PC-9 (cell line): ENCODE data around the gene ANKFY1. TPM values are rescaled to one million over a fixed set of nuclear protein-coding genes. Genes with fewer than 3 reads are reported as not detected.

Experiments
- BruUV-seq: library from RNA; stranded (reverse); fragments of 400-500 nt; replicated peaks from 2 replicates; lab custom pipeline; 2021; lab: Mats Ljungman, UMichigan
- CTCF ChIA-PET: fragments of 300-600 bp; sonication (Branson Sonifier 250); formaldehyde crosslinking; loops from one replicate; lab custom pipeline; 2022; ENCODE audit warnings: antibody characterized with exemption; lab: Charles Lee
- POLR2A ChIA-PET: fragments of 300-600 bp; sonication (Branson Sonifier 250); formaldehyde crosslinking; loops from one replicate; lab custom pipeline; 2022; ENCODE audit warnings: antibody characterized with exemption; ENCODE audit not compliant: unreplicated experiment; lab: Charles Lee
- DNase-seq, 2 experiments: peaks; one replicate each; pipeline versions ENCODE4 v3.0.0 to v3.0.0-alpha.2; 2015 to 2022; ENCODE audit warnings: mixed read lengths in 1 of 2
- H2AFZ ChIP-seq: fragments of 200-600 bp; sonication (generic); 2 replicates; pipeline ENCODE4 v1.8.1; 2017; ENCODE audit warnings: antibody characterized with exemption
- H3F3A ChIP-seq: fragments of 200-600 bp; sonication (generic); 2 replicates; pipeline ENCODE4 v1.8.1; 2017; ENCODE audit warnings: antibody characterized with exemption, mild to moderate bottlenecking, low read depth; ENCODE audit not compliant: insufficient read depth
- H3K27ac ChIP-seq: fragments of 200-600 bp; sonication (generic); 2 replicates; pipeline ENCODE4 v1.6.1; 2016; ENCODE audit warnings: mixed run types
- H3K27me3 ChIP-seq: fragments of 200-600 bp; sonication (generic); 2 replicates; pipeline ENCODE4 v1.6.1; 2016; ENCODE audit warnings: low read depth, mixed run types; ENCODE audit not compliant: insufficient read depth
- H3K36me3 ChIP-seq: fragments of 200-600 bp; sonication (generic); 2 replicates; pipeline ENCODE4 v1.6.1; 2016; ENCODE audit warnings: low read depth, mixed run types
- H3K4me1 ChIP-seq: fragments of 200-600 bp; sonication (generic); replicated peaks from 2 replicates; pipeline ENCODE4 v1.6.1; 2016; ENCODE audit warnings: mixed run types; ENCODE audit not compliant: insufficient read depth
- H3K4me2 ChIP-seq: fragments of 200-600 bp; sonication (generic); 2 replicates; pipeline ENCODE4 v1.6.1; 2017; ENCODE audit warnings: mixed run types
- H3K4me3 ChIP-seq: fragments of 200-600 bp; sonication (generic); 2 replicates; pipeline ENCODE4 v1.6.1; 2016; ENCODE audit warnings: mixed run types
- H3K79me2 ChIP-seq: fragments of 200-600 bp; sonication (generic); 2 replicates; pipeline ENCODE4 v1.6.1; 2017; ENCODE audit warnings: low read depth, mixed run types
- H3K9me2 ChIP-seq: fragments of 200-600 bp; sonication (generic); 2 replicates; pipeline ENCODE4 v1.8.1; 2017; ENCODE audit warnings: mild to moderate bottlenecking; ENCODE audit not compliant: insufficient read depth
- H3K9me3 ChIP-seq: fragments of 200-600 bp; sonication (generic); 2 replicates; pipeline ENCODE4 v1.8.1; 2016; ENCODE audit warnings: low read depth; ENCODE audit not compliant: insufficient read depth
- H4K20me1 ChIP-seq: fragments of 200-600 bp; sonication (generic); 2 replicates; pipeline ENCODE4 v1.8.1; 2017; ENCODE audit not compliant: insufficient read depth
- EZH2 ChIP-seq: fragments of 200-600 bp; sonication (generic); IDR thresholded peaks from 2 replicates; pipeline ENCODE4 v1.8.0; 2017; ENCODE audit warnings: antibody characterized with exemption, low read depth
- intact Hi-C: fragments of 100-400 bp; cut with micrococcal nuclease; formaldehyde crosslinking; loops from one replicate; pipeline ENCODE4 v1.10.0; 2022; ENCODE audit not compliant: unreplicated experiment
- total RNA-seq: library from RNA; stranded (reverse); gene quantifications from 2 replicates; pipeline ENCODE4 v1.2.3, GENCODE V29; 2021
- TF ChIP-seq, protein P1 (sequence below): fragments of 200-600 bp; sonication (generic); conservative IDR thresholded peaks from 2 replicates; pipeline ENCODE4 v1.6.1; 2017; ENCODE audit warnings: mixed run types, antibody characterized with exemption, mild to moderate bottlenecking, moderate library complexity

ANKFY1 gene
- total RNA-seq, 1 experiment from 2014 or later: 63.9 TPM

GRCh38 chr17:4179071-4179470 is 84.7 kb downstream of the ANKFY1 start:
- CTCF ChIA-PET: no interaction called here
- POLR2A ChIA-PET: no interaction called here

DNA sequence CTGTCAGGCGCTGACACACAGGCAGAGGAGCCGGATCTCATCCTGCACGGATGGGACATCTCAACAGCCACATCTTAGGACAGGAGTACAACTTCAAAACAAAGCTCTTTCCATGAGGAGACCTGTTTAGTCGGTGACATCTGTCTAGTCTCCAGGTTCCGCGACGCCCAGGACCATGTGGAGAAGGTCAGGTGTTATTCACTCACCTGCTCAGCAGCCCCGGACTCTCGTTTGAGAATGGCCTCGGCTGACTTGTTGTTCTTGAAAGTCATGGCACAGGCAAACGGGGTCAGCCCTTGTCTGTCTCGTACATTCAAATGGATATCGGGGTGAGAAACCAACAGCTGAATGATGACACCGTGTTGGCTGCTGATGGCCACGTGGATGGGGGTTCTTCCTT is 85.1 kb downstream of the ANKFY1 start:
- CTCF ChIA-PET: no interaction called here

More at GRCh38 chr17:4179071-4179470, 84.7 kb downstream of the ANKFY1 start:
- Histone ChIP-seq H3K4me3 (no peak overlapping the region), H3K27me3 (no peaks in the 10 kb centered on the region), H3K9me2 (no peaks in the 10 kb centered on the region), H3K9me3 (no peaks in the 10 kb centered on the region), H3K36me3 (peaks cover 24% of the 10 kb centered on the region), H2AFZ (no peak overlapping the region), H3K79me2 (no peaks in the 10 kb centered on the region), H3K27ac (no peak overlapping the region), H3F3A (no peaks in the 10 kb centered on the region), H3K4me1 (no peaks in the 10 kb centered on the region), H3K4me2 (no peak overlapping the region), H4K20me1 (no peaks in the 10 kb centered on the region)
- no peak for DNase-seq
- intact Hi-C loops: no loop called here
- no TSS peak for BruUV-seq
- TF ChIP-seq, protein P1, sequence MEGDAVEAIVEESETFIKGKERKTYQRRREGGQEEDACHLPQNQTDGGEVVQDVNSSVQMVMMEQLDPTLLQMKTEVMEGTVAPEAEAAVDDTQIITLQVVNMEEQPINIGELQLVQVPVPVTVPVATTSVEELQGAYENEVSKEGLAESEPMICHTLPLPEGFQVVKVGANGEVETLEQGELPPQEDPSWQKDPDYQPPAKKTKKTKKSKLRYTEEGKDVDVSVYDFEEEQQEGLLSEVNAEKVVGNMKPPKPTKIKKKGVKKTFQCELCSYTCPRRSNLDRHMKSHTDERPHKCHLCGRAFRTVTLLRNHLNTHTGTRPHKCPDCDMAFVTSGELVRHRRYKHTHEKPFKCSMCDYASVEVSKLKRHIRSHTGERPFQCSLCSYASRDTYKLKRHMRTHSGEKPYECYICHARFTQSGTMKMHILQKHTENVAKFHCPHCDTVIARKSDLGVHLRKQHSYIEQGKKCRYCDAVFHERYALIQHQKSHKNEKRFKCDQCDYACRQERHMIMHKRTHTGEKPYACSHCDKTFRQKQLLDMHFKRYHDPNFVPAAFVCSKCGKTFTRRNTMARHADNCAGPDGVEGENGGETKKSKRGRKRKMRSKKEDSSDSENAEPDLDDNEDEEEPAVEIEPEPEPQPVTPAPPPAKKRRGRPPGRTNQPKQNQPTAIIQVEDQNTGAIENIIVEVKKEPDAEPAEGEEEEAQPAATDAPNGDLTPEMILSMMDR: no peak

GRCh38 chr17:4177806-4178205 is 86.0 kb downstream of the ANKFY1 start:
- H3K27ac ChIP-seq: no peak overlapping the region
- H3K4me2 ChIP-seq: no peak overlapping the region
- intact Hi-C loops: no loop called here
- no peaks in the 10 kb centered on the region for H3K9me2 ChIP-seq
- no peaks in the 10 kb centered on the region for H3K79me2 ChIP-seq
- no peaks in the 10 kb centered on the region for H3K9me3 ChIP-seq
- POLR2A ChIA-PET: no interaction called here
- no peaks in the 10 kb centered on the region for H3K4me1 ChIP-seq
- DNase-seq: no peak
- CTCF ChIA-PET: no interaction called here
- H3K36me3 ChIP-seq: peaks cover 13% of the 10 kb centered on the region
- no peak overlapping the region for H2AFZ ChIP-seq
- H3K27me3 ChIP-seq: no peaks in the 10 kb centered on the region
- no peaks in the 10 kb centered on the region for H4K20me1 ChIP-seq
- TF ChIP-seq, protein P1: no peak
- TF ChIP-seq EZH2: no peak
- no peaks in the 10 kb centered on the region for H3F3A ChIP-seq
- no TSS peak for BruUV-seq
- no peak overlapping the region for H3K4me3 ChIP-seq

More for the DNA sequence above, 85.1 kb downstream of the ANKFY1 start:
- Histone ChIP-seq H3K79me2 (no peaks in the 10 kb centered on the region), H3K9me2 (no peaks in the 10 kb centered on the region), H3K4me2 (no peak overlapping the region), H3K27ac (no peak overlapping the region), H4K20me1 (no peaks in the 10 kb centered on the region), H3K4me1 (no peaks in the 10 kb centered on the region), H3K9me3 (no peaks in the 10 kb centered on the region), H3K27me3 (no peaks in the 10 kb centered on the region), H3F3A (no peaks in the 10 kb centered on the region), H2AFZ (no peak overlapping the region), H3K36me3 (peaks cover 20% of the 10 kb centered on the region), H3K4me3 (no peak overlapping the region)
- intact Hi-C loops: no loop called here
- TF ChIP-seq, protein P1: no peak
- TF ChIP-seq EZH2: no peak
- DNase-seq: no peak
- no TSS peak for BruUV-seq
- POLR2A ChIA-PET: no interaction called here
